Endothelial cell of umbilical vein (primary cell): Measurements from ENCODE around the gene CCDC97. TPM values are rescaled to one million over a fixed set of nuclear protein-coding genes. Genes with fewer than 3 reads are reported as not detected.

Experiments used
- BruUV-seq: library from RNA; stranded (reverse); fragments of 400-500 nt; replicated peaks from 2 replicates; lab custom pipeline; 2021; lab: Mats Ljungman, UMichigan
- CTCF ChIA-PET: fragments of 300-600, 350-600 bp; sonication (Branson Sonifier 250); formaldehyde crosslinking; loops from one replicate; lab custom pipeline; 2021; ENCODE audit warnings: antibody characterized with exemption, inconsistent platforms; lab: Charles Lee
- POLR2A ChIA-PET: fragments of 300-600, 350-600 bp; sonication (Branson Sonifier 250); formaldehyde crosslinking; loops from one replicate; lab custom pipeline; 2021; ENCODE audit warnings: antibody characterized with exemption, inconsistent platforms; lab: Charles Lee
- DNase-seq: peaks from one replicate; pipeline ENCODE4 v3.0.0-alpha.2; 2011; ENCODE audit warnings: low read depth, low spot score
- FAIRE-seq: peaks from 2 replicates; lab custom pipeline; 2011; peaks lifted over from hg19 to GRCh38; lab: Jason Lieb, UNC
- H2AFZ ChIP-seq: 2 replicates; pipeline ENCODE4 v1.6.0; 2012; ENCODE audit warnings: low read depth, low read length, control low read depth, inconsistent platforms
- H3K27ac ChIP-seq: 2 replicates; pipeline ENCODE4 v1.5.1; 2011; ENCODE audit warnings: low read depth, mild to moderate bottlenecking, control low read depth, low read length, moderate library complexity; ENCODE audit not compliant: insufficient read depth
- H3K27me3 ChIP-seq, 2 experiments: 2 replicates each; pipeline versions ENCODE4 v1.6.0 to v1.6.1; 2011; ENCODE audit warnings: low read length in 2 of 2, mixed read lengths in 1 of 2; ENCODE audit not compliant: control insufficient read depth in 2 of 2, insufficient read depth in 2 of 2
- H3K36me3 ChIP-seq, 2 experiments: 2 replicates in 1 of 2; 3 replicates in 1 of 2; pipeline ENCODE4 v1.5.1; 2011; ENCODE audit warnings: low read length in 2 of 2, mild to moderate bottlenecking in 1 of 2, moderate library complexity in 1 of 2; ENCODE audit not compliant: control insufficient read depth in 2 of 2, insufficient read depth in 2 of 2; ENCODE audit errors: extremely low read depth in 1 of 2
- H3K4me1 ChIP-seq: 3 replicates; pipeline ENCODE4 v1.5.1; 2011; ENCODE audit warnings: mild to moderate bottlenecking, low read length; ENCODE audit not compliant: control insufficient read depth, insufficient read depth; ENCODE audit errors: extremely low read depth
- H3K4me2 ChIP-seq: 2 replicates; pipeline ENCODE4 v1.6.1; 2011; ENCODE audit warnings: low read length, control low read depth, mixed read lengths; ENCODE audit not compliant: insufficient read depth
- H3K4me3 ChIP-seq, 3 experiments: fragments of 200-600 bp in 1 of 3; sonication (generic), shearing (Covaris generic) in 1 of 3; replicated peaks in 1 of 3; 2 replicates each; pipeline ENCODE4 v1.5.1; 2011 to 2016; ENCODE audit warnings: control low read depth in 3 of 3, low read length in 3 of 3, mild to moderate bottlenecking in 2 of 3, inconsistent platforms in 1 of 3, low read depth in 1 of 3, moderate library complexity in 1 of 3; ENCODE audit not compliant: insufficient read depth in 1 of 3
- H3K79me2 ChIP-seq: 2 replicates; pipeline ENCODE4 v1.6.0; 2012; ENCODE audit warnings: low read length, inconsistent platforms; ENCODE audit not compliant: control insufficient read depth, insufficient read depth
- H3K9ac ChIP-seq: replicated peaks from 2 replicates; pipeline ENCODE3; 2011; ENCODE audit warnings: low read length, control low read depth; ENCODE audit not compliant: insufficient read depth; ENCODE audit errors: extremely low read depth
- H3K9me1 ChIP-seq: replicated peaks from 3 replicates; pipeline ENCODE4 v1.6.0; 2011; ENCODE audit warnings: mild to moderate bottlenecking, low read length; ENCODE audit not compliant: control insufficient read depth, insufficient read depth; ENCODE audit errors: extremely low read depth
- H3K9me3 ChIP-seq: replicated peaks from 2 replicates; pipeline ENCODE4 v1.5.1; 2012; ENCODE audit warnings: low read length, inconsistent platforms; ENCODE audit not compliant: control insufficient read depth, insufficient read depth
- H4K20me1 ChIP-seq: replicated peaks from 2 replicates; pipeline ENCODE3; 2011; ENCODE audit warnings: mild to moderate bottlenecking, low read length; ENCODE audit not compliant: control insufficient read depth, insufficient read depth; ENCODE audit errors: extremely low read depth
- EZH2 ChIP-seq: IDR thresholded peaks from 2 replicates; pipeline ENCODE4 v1.6.1; 2012; ENCODE audit warnings: borderline replicate concordance, low read depth, mild to moderate bottlenecking, moderate library complexity, low read length, inconsistent platforms; ENCODE audit not compliant: severe bottlenecking
- FOS ChIP-seq: IDR thresholded peaks from 2 replicates; pipeline ENCODE4 v1.6.1; 2011; ENCODE audit warnings: mild to moderate bottlenecking, low read length, moderate library complexity, borderline replicate concordance; ENCODE audit not compliant: insufficient read depth
- GATA2 ChIP-seq: IDR thresholded peaks from 2 replicates; pipeline ENCODE4 v1.7.0; 2011; ENCODE audit warnings: low read depth, mild to moderate bottlenecking, moderate library complexity, mixed read lengths, low read length; ENCODE audit not compliant: insufficient read length, insufficient read depth
- JUN ChIP-seq: IDR thresholded peaks from 2 replicates; pipeline ENCODE4 v1.6.1; 2011; ENCODE audit warnings: borderline replicate concordance, low read depth; ENCODE audit not compliant: insufficient read length, insufficient read depth
- MYC ChIP-seq: IDR thresholded peaks from one replicate; pipeline ENCODE4 v1.6.1; 2011; ENCODE audit warnings: mild to moderate bottlenecking, low read depth, low read length
- POLR2A ChIP-seq: IDR thresholded peaks from 2 replicates; pipeline ENCODE4 v1.6.1; 2012; ENCODE audit warnings: low read depth, mild to moderate bottlenecking, control low read depth, low read length
- POLR2AphosphoS5 ChIP-seq: IDR thresholded peaks from 2 replicates; pipeline ENCODE4 v1.6.1; 2012; ENCODE audit warnings: low read depth, mild to moderate bottlenecking, control low read depth, low read length, moderate library complexity; ENCODE audit not compliant: insufficient read depth
- dilution Hi-C: fragments of 300-500 bp; cut with MboI; formaldehyde crosslinking; loops from one replicate; pipeline ENCODE4 v1.15.0; 2019; ENCODE audit warnings: low sequenced_read_pairs; ENCODE audit not compliant: extremely low pct_ligation_motif_present
- intact Hi-C: fragments of 100-400 bp; cut with micrococcal nuclease; formaldehyde crosslinking; loops from one replicate; pipeline ENCODE4 v1.10.0; 2022
- polyA plus RNA-seq, 4 experiments: library from polyadenylated mRNA; depleted of rRNA in 3 of 4; stranded (reverse) in 3 of 4; unstranded in 1 of 4; fragments of >200 nt; gene quantifications; 2 replicates each; pipeline versions ENCODE4 v1.2.1 to v1.2.3, GENCODE V29; 2011 to 2012; ENCODE audit warnings: missing spikeins in 1 of 4
- total RNA-seq: library from RNA; stranded (reverse); gene quantifications from 2 replicates; pipeline ENCODE4 v1.2.3, GENCODE V29; 2021
- TF ChIP-seq, protein P1 (sequence below), 2 donors: IDR thresholded peaks; 1 replicate in 1 of 2; 2 replicates in 1 of 2; pipeline ENCODE4 v1.5.1; 2011; ENCODE audit warnings: low read length in 2 of 2, mild to moderate bottlenecking in 2 of 2, moderate library complexity in 2 of 2, control low read depth in 1 of 2, inconsistent platforms in 1 of 2, low read depth in 1 of 2; ENCODE audit not compliant: insufficient read depth in 1 of 2; ENCODE audit errors: extremely low read depth in 1 of 2
- TF ChIP-seq, protein P2 (sequence below): IDR thresholded peaks from 2 replicates; pipeline ENCODE4 v1.6.1; 2011; ENCODE audit not compliant: insufficient read depth, insufficient read length

The CCDC97 gene
- total and polyA plus RNA-seq, 2 donors (not counting 3 experiments of a cell fraction or from before 2014, with no cell fraction given), result 20.7 to 27.2 TPM

DNA sequence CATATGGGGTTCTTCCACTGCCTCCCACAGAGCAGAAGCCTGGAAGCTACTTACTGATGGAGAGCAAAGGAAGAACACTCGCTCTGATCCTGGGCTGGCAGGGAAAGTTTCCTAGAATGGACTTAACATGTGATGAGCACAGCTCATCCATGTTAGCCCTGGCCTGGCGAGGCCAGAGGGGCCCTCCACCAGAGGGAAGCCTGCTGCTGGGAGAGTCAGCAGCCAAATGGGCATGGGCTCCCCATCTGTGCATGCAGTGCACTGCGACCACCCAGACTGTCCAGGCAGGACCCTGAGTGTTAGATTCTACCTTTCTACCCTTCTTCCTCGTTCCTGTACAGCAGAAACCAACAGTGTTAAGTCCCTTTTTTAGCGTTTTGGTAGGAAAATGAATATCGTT is 36.9 kb upstream of the CCDC97 start:
- TF ChIP-seq, protein P1, sequence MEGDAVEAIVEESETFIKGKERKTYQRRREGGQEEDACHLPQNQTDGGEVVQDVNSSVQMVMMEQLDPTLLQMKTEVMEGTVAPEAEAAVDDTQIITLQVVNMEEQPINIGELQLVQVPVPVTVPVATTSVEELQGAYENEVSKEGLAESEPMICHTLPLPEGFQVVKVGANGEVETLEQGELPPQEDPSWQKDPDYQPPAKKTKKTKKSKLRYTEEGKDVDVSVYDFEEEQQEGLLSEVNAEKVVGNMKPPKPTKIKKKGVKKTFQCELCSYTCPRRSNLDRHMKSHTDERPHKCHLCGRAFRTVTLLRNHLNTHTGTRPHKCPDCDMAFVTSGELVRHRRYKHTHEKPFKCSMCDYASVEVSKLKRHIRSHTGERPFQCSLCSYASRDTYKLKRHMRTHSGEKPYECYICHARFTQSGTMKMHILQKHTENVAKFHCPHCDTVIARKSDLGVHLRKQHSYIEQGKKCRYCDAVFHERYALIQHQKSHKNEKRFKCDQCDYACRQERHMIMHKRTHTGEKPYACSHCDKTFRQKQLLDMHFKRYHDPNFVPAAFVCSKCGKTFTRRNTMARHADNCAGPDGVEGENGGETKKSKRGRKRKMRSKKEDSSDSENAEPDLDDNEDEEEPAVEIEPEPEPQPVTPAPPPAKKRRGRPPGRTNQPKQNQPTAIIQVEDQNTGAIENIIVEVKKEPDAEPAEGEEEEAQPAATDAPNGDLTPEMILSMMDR (IDR thresholded peaks at IDR 0.05; ENCODE audit: extremely low read depth in 1 of 2, insufficient read depth in 1 of 2, low read depth in 1 of 2, low read length in 2 of 2), result no peak
- TF ChIP-seq JUN (no peak), EZH2 (no peak), GATA2 (no peak), POLR2AphosphoS5 (no peak), POLR2A (no peak), MYC (no peak), FOS (no peak)
- TF ChIP-seq, protein P2, sequence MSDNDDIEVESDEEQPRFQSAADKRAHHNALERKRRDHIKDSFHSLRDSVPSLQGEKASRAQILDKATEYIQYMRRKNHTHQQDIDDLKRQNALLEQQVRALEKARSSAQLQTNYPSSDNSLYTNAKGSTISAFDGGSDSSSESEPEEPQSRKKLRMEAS, result no peak
- DNase-seq (no peak), FAIRE-seq (no peak)
- H2AFZ ChIP-seq, result no peak overlapping the region
- peaks cover 14% of the 10 kb centered on the region for H3K79me2 ChIP-seq
- no peaks in the 10 kb centered on the region for H3K9me3 ChIP-seq
- no peak overlapping the region for H3K4me2 ChIP-seq
- CTCF ChIA-PET, result interaction anchor here (0.7 to 2.2 kb wide), 6 partner anchors 9 to 69 kb away, joined by 3 to 11 read pairs (median 4); partner anchors contain the start of gene HNRNPUL1
- intact Hi-C loops (no loop called here), dilution Hi-C loops (no loop called here)
- no TSS peak for BruUV-seq
- no peaks in the 10 kb centered on the region for H4K20me1 ChIP-seq
- H3K9ac ChIP-seq, result no peak overlapping the region
- peaks cover 24% of the 10 kb centered on the region for H3K4me1 ChIP-seq
- no peaks in the 10 kb centered on the region for H3K27me3 ChIP-seq
- POLR2A ChIA-PET, result no interaction called here
- H3K27ac ChIP-seq, result no peak overlapping the region
- peaks cover 49% of the 10 kb centered on the region in 2 experiments for H3K36me3 ChIP-seq
- no peak overlapping the region for H3K4me3 ChIP-seq
- H3K9me1 ChIP-seq, result no peaks in the 10 kb centered on the region
